H9 (cell line): ENCODE results near the gene SIN3B. TPM values are rescaled to one million over a fixed set of nuclear protein-coding genes. Genes with fewer than 3 reads are reported as not detected.

Source experiments
- DNase-seq: peaks from one replicate; pipeline ENCODE4 v3.0.0-alpha.2; 2017
- H2AFZ ChIP-seq: one replicate; pipeline ENCODE4 v1.6.1; 2013; ENCODE audit warnings: mild to moderate bottlenecking, low read length, control low read depth, moderate library complexity
- H2AK5ac ChIP-seq: 2 replicates; pipeline ENCODE4 v1.6.1; 2013; ENCODE audit warnings: low read length, control low read depth, mixed read lengths; ENCODE audit not compliant: insufficient read length
- H2BK120ac ChIP-seq: one replicate; pipeline ENCODE4 v1.6.1; 2013; ENCODE audit warnings: low read depth, mild to moderate bottlenecking, low read length, control low read depth, inconsistent platforms; ENCODE audit not compliant: poor library complexity, severe bottlenecking
- H2BK12ac ChIP-seq: 2 replicates; pipeline ENCODE4 v1.6.1; 2013; ENCODE audit warnings: low read length, control low read depth, mixed read lengths, low read depth; ENCODE audit not compliant: insufficient read length
- H2BK15ac ChIP-seq: 2 replicates; pipeline ENCODE4 v1.6.1; 2013; ENCODE audit warnings: low read depth, low read length, control low read depth
- H2BK20ac ChIP-seq: one replicate; pipeline ENCODE4 v1.6.1; 2013; ENCODE audit warnings: low read depth, mild to moderate bottlenecking, low read length, control low read depth, inconsistent platforms; ENCODE audit not compliant: poor library complexity, severe bottlenecking
- H2BK5ac ChIP-seq: 2 replicates; pipeline ENCODE4 v1.6.1; 2013; ENCODE audit warnings: low read length, control low read depth, mixed read lengths; ENCODE audit not compliant: insufficient read length
- H3K14ac ChIP-seq: 2 replicates; pipeline ENCODE4 v1.6.1; 2013; ENCODE audit warnings: low read length, control low read depth; ENCODE audit not compliant: insufficient read depth
- H3K18ac ChIP-seq: 2 replicates; pipeline ENCODE4 v1.6.1; 2013; ENCODE audit warnings: low read depth, mild to moderate bottlenecking, mixed read lengths, low read length, control low read depth; ENCODE audit not compliant: insufficient read length
- H3K23ac ChIP-seq: 2 replicates; pipeline ENCODE4 v1.6.1; 2013; ENCODE audit warnings: low read length, control low read depth, mixed read lengths, low read depth; ENCODE audit not compliant: insufficient read length
- H3K23me2 ChIP-seq: 2 replicates; pipeline ENCODE4 v1.6.1; 2013; ENCODE audit warnings: low read depth, mild to moderate bottlenecking, mixed read lengths, low read length, control low read depth; ENCODE audit not compliant: insufficient read length, poor library complexity, severe bottlenecking
- H3K27ac ChIP-seq: 2 replicates; pipeline ENCODE4 v1.5.1; 2013; ENCODE audit warnings: low read length, control low read depth, mixed read lengths, low read depth; ENCODE audit not compliant: insufficient read length
- H3K27me3 ChIP-seq: 2 replicates; pipeline ENCODE4 v1.6.1; 2013; ENCODE audit warnings: low read length, control low read depth, inconsistent platforms; ENCODE audit not compliant: insufficient read depth
- H3K4ac ChIP-seq: 2 replicates; pipeline ENCODE4 v1.6.1; 2013; ENCODE audit warnings: low read depth, mild to moderate bottlenecking, control low read depth, inconsistent platforms, low read length, moderate library complexity
- H3K4me1 ChIP-seq: 2 replicates; pipeline ENCODE4 v1.6.1; 2013; ENCODE audit warnings: low read length, control low read depth, inconsistent platforms; ENCODE audit not compliant: insufficient read depth
- H3K4me2 ChIP-seq: 2 replicates; pipeline ENCODE4 v1.6.1; 2013; ENCODE audit warnings: low read length, control low read depth, mixed read lengths; ENCODE audit not compliant: insufficient read length, insufficient read depth
- H3K56ac ChIP-seq: 2 replicates; pipeline ENCODE4 v1.6.1; 2013; ENCODE audit warnings: low read depth, mild to moderate bottlenecking, mixed read lengths, low read length, control low read depth; ENCODE audit not compliant: insufficient read length
- H3K79me1 ChIP-seq: 2 replicates; pipeline ENCODE4 v1.6.1; 2013; ENCODE audit warnings: low read depth, mild to moderate bottlenecking, moderate library complexity, low read length, control low read depth, inconsistent platforms; ENCODE audit not compliant: insufficient read depth, poor library complexity, severe bottlenecking
- H3K79me2 ChIP-seq: 2 replicates; pipeline ENCODE4 v1.6.1; 2013; ENCODE audit warnings: low read length, control low read depth, inconsistent platforms; ENCODE audit not compliant: insufficient read depth
- H3K9ac ChIP-seq: 2 replicates; pipeline ENCODE4 v1.6.1; 2013; ENCODE audit warnings: low read length, control low read depth, mixed read lengths; ENCODE audit not compliant: insufficient read length; ENCODE audit errors: extremely low read depth
- H3K9me3 ChIP-seq: one replicate; pipeline ENCODE4 v1.6.1; 2013; ENCODE audit warnings: low read depth, low read length, inconsistent platforms; ENCODE audit not compliant: control insufficient read depth
- H3T11ph ChIP-seq: one replicate; pipeline ENCODE4 v1.6.1; 2013; ENCODE audit warnings: mild to moderate bottlenecking, low read length, control low read depth, inconsistent platforms
- H4K20me1 ChIP-seq: one replicate; pipeline ENCODE4 v1.6.1; 2013; ENCODE audit not compliant: control insufficient read depth, insufficient read length, insufficient read depth
- H4K5ac ChIP-seq: 2 replicates; pipeline ENCODE4 v1.6.1; 2013; ENCODE audit warnings: low read depth, mild to moderate bottlenecking, mixed read lengths, low read length, control low read depth; ENCODE audit not compliant: insufficient read length
- H4K8ac ChIP-seq: replicated peaks from 2 replicates; pipeline ENCODE4 v1.6.1; 2013; ENCODE audit warnings: low read length, control low read depth, mixed read lengths, low read depth; ENCODE audit not compliant: insufficient read length
- H4K91ac ChIP-seq: 2 replicates; pipeline ENCODE4 v1.6.1; 2013; ENCODE audit warnings: low read depth, mild to moderate bottlenecking, moderate library complexity, mixed read lengths, low read length, control low read depth; ENCODE audit not compliant: insufficient read length
- H3K27ac Mint-ChIP-seq, 3 experiments: 2 replicates in 2 of 3; 3 replicates in 1 of 3; pipeline ENCODE4 v1.8.0; 2020 to 2021; ENCODE audit warnings: mixed read lengths in 3 of 3, mild to moderate bottlenecking in 1 of 3, moderate library complexity in 1 of 3
- H3K27me3 Mint-ChIP-seq: 2 replicates; pipeline ENCODE4 v1.8.0; 2021; ENCODE audit warnings: low read depth, mild to moderate bottlenecking, moderate library complexity, mixed read lengths
- H3K36me3 Mint-ChIP-seq, 3 experiments: 2 replicates in 2 of 3; 3 replicates in 1 of 3; pipeline ENCODE4 v1.8.0; 2020 to 2021; ENCODE audit warnings: low read depth in 3 of 3, mixed read lengths in 3 of 3; ENCODE audit not compliant: insufficient read depth in 1 of 3
- H3K4me1 Mint-ChIP-seq, 2 experiments: 2 replicates each; pipeline ENCODE4 v1.8.0; 2020; ENCODE audit warnings: mixed read lengths in 2 of 2
- H3K4me3 Mint-ChIP-seq, 2 experiments: 2 replicates in 1 of 2; 3 replicates in 1 of 2; pipeline ENCODE4 v1.8.0; 2020 to 2021; ENCODE audit warnings: mild to moderate bottlenecking in 2 of 2, mixed read lengths in 2 of 2, moderate library complexity in 1 of 2
- H3K9me3 Mint-ChIP-seq, 2 experiments: 2 replicates in 1 of 2; 3 replicates in 1 of 2; pipeline ENCODE4 v1.8.0; 2020; ENCODE audit warnings: mild to moderate bottlenecking in 2 of 2, mixed read lengths in 2 of 2, moderate library complexity in 1 of 2
- WGBS: extraction: QIAGEN DNeasy Blood & Tissue Kit; methylation state at CpG from one replicate; pipeline ENCODE4 v1.1.7; 2013; ENCODE audit warnings: missing lambda C conversion rate, low lambda C conversion rate, mixed read lengths; ENCODE audit not compliant: insufficient read length; ENCODE audit errors: extremely low coverage; 5-methylcytosine and 5-hydroxymethylcytosine counted together
- total RNA-seq: library from RNA; stranded (reverse); gene quantifications from 2 replicates; pipeline ENCODE4 v1.2.1, GENCODE V29; 2021
- TF ChIP-seq, protein P1 (sequence below): fragments of 200-600 bp; sonication (generic); conservative IDR thresholded peaks from 3 replicates; pipeline ENCODE4 v1.8.0; 2021; ENCODE audit warnings: antibody characterized with exemption, mild to moderate bottlenecking

SIN3B gene
- total RNA-seq, 1 experiment from 2014 or later: 72.7 TPM

DNA sequence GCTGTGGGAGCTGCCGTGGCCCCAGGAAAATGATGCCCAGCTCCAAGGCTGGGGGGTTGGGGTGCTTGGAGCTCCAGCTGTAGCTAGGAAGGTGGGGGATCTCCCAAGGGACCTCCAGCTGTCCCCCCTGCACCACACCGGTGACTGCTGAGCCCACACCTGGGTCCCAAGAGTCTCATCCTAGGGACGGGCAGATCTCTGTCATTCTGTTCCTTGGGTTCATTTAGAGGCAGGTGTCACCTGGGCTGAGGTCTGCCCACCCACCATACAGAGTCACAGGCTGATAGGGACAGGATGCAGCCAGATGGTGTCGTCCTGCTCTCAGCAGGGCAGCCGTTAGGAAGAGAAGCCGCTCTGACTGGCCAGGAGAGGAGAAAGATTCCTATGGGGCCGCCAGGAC is 64.9 kb downstream of the SIN3B start:
- no peaks in the 10 kb centered on the region; a peak in 1 of 5 replicates for H3K9me3 Mint-ChIP-seq
- H3K27ac Mint-ChIP-seq: no peak overlapping the region
- Histone ChIP-seq H4K5ac (no peak overlapping the region), H3K79me2 (no peaks in the 10 kb centered on the region), H3K56ac (no peak overlapping the region), H3K27me3 (peaks cover 4% of the 10 kb centered on the region; the same call in 1 of the 2 replicates), H2BK5ac (no peak overlapping the region), H3K14ac (no peak overlapping the region; the same call in 1 of the 2 replicates), H3K4me1 (no peaks in the 10 kb centered on the region), H3K9ac (no peak overlapping the region), H2BK20ac (no peak overlapping the region), H2BK15ac (no peak overlapping the region), H3K9me3 (no peaks in the 10 kb centered on the region), H4K8ac (no peak overlapping the region), H3K27ac (no peak overlapping the region), H3T11ph (no peak overlapping the region), H3K4me2 (no peak overlapping the region), H2AK5ac (no peak overlapping the region), H3K18ac (no peak overlapping the region), H4K20me1 (no peaks in the 10 kb centered on the region), H2AFZ (no peak overlapping the region), H3K79me1 (no peaks in the 10 kb centered on the region), H2BK120ac (no peak overlapping the region), H2BK12ac (no peak overlapping the region), H3K4ac (no peak overlapping the region), H4K91ac (no peak overlapping the region), H3K23ac (no peak overlapping the region), H3K23me2 (peaks cover 11% of the 10 kb centered on the region)
- DNase-seq: no peak
- WGBS: no CpG with 5 or more reads among the region's 7 CpGs
- TF ChIP-seq, protein P1, sequence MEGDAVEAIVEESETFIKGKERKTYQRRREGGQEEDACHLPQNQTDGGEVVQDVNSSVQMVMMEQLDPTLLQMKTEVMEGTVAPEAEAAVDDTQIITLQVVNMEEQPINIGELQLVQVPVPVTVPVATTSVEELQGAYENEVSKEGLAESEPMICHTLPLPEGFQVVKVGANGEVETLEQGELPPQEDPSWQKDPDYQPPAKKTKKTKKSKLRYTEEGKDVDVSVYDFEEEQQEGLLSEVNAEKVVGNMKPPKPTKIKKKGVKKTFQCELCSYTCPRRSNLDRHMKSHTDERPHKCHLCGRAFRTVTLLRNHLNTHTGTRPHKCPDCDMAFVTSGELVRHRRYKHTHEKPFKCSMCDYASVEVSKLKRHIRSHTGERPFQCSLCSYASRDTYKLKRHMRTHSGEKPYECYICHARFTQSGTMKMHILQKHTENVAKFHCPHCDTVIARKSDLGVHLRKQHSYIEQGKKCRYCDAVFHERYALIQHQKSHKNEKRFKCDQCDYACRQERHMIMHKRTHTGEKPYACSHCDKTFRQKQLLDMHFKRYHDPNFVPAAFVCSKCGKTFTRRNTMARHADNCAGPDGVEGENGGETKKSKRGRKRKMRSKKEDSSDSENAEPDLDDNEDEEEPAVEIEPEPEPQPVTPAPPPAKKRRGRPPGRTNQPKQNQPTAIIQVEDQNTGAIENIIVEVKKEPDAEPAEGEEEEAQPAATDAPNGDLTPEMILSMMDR: no peak
- no peak overlapping the region for H3K4me3 Mint-ChIP-seq
- H3K4me1 Mint-ChIP-seq: peaks cover 0 to 5% of the 10 kb centered on the region in 2 experiments; a peak in 2 of 4 replicates
- H3K27me3 Mint-ChIP-seq: peaks cover 28% of the 10 kb centered on the region
- H3K36me3 Mint-ChIP-seq: no peaks in the 10 kb centered on the region
